Mucosa of descending colon (tissue), 3 donors: ENCODE results near the gene SPATA25. TPM values are rescaled to one million over a fixed set of nuclear protein-coding genes. Genes with fewer than 3 reads are reported as not detected.
"Not testable (repeated sequence)": the region's sequence is repeated elsewhere in the genome, so short reads cannot be mapped to it uniquely, and the experiment has no call there.

Experiments
- ATAC-seq: fragments of 200-7000 bp; cut with Tn5 transposase; one replicate; pipeline ENCODE4 v1.9.1; 2020; ENCODE audit warnings: mild to moderate bottlenecking, moderate library complexity
- DNase-seq, 3 donors: peaks; one replicate each; pipeline ENCODE4 v3.0.0-alpha.2; 2020
- H3K36me3 ChIP-seq: fragments of 200-600 bp; one replicate; pipeline ENCODE4 v1.8.0; 2021; ENCODE audit warnings: low read depth, mild to moderate bottlenecking
- H3K4me1 ChIP-seq: fragments of 200-600 bp; one replicate; pipeline ENCODE4 v1.8.0; 2021; ENCODE audit warnings: low read depth, mild to moderate bottlenecking
- H3K4me3 ChIP-seq: fragments of 200-600 bp; one replicate; pipeline ENCODE4 v1.8.0; 2021; ENCODE audit warnings: mild to moderate bottlenecking
- H3K9me3 ChIP-seq: fragments of 200-600 bp; one replicate; pipeline ENCODE4 v1.8.0; 2021; ENCODE audit warnings: mild to moderate bottlenecking
- intact Hi-C, 2 donors: fragments of 100-400 bp; cut with DNase I in 1 of 2; cut with micrococcal nuclease in 1 of 2; formaldehyde crosslinking; loops; one replicate each; pipeline versions ENCODE4 v1.11.0 to v1.11.1; 2022; cut with DNase I, micrococcal nuclease
- total RNA-seq, 3 donors: library from RNA; stranded (reverse); fragmentation: NEBNext Ultra II Directional in 2 of 3; extraction: Animal tissue kit (Norgen Biotek cat#: 25700) in 2 of 3; gene quantifications; one replicate each; pipeline versions ENCODE4 v1.2.1 to v1.2.4, GENCODE V29; 2021 to 2023
- TF ChIP-seq, protein P1 (sequence below): fragments of 200-600 bp; IDR thresholded peaks from one replicate; pipeline ENCODE4 v1.8.0; 2022; ENCODE audit warnings: antibody characterized with exemption, mild to moderate bottlenecking
- donor health status: DM: no; HTN: no; CAD: no; lungs with moderate emphysema.
- donor health status: DM: no; HTN: no; CAD: no.
- donor health status: DM: no; HTN: yes; CAD: no.

The SPATA25 gene
- total RNA-seq, 3 donors from 2014 or later = 3.9 to 6.0 (median 4.1) TPM

DNA sequence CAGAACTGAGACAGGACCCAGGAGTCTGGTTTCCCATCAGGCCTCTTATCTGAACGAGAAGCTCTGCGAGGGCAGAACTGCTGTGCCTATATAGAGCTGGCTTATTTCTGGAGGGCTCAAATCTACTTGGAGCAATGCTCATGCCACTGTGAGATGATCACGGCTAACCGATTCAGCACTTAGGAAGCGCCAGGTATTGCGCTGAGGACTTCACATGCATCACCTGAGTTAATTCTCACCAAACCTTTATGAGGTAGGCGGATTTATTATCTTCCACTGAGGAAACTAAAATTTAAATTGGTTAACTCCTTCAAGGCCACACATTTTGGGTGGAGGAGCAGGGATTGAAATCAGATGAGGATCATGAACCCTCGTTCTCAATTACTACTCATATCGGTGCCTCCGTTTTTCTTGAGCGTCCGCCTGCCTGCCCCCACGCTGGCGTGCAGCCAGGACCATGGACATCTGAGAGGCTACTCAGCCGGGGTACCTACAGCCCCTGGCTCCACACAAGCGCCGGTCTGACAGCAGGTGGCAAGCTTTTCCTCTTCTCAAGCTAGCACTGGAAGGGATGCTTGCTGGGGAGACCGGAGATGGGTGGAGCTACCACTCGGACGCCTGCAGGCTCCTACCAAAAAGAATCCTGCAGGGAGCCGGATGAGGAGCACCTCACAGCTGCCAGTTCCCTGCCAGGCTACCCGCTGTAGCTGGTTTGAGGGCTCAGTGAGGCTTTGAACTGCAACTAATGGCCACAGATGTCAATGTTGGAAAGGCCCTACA is 46.0 kb upstream of the SPATA25 start:
- Histone ChIP-seq H3K36me3 (peaks cover 8% of the 10 kb centered on the region), H3K4me1 (peaks cover 6% of the 10 kb centered on the region), H3K4me3 (peak overlapping the region; percentile 85), H3K9me3 (no peaks in the 10 kb centered on the region)
- intact Hi-C loops = loop anchor here in 1 of 2 donors (10.0 kb wide), 1 partner anchor 109 kb away; the partner anchor contains the start of gene TNNC2
- DNase-seq (peak; percentile 71 to 86 (median 77)), ATAC-seq (peak; percentile 44)
- TF ChIP-seq, protein P1, sequence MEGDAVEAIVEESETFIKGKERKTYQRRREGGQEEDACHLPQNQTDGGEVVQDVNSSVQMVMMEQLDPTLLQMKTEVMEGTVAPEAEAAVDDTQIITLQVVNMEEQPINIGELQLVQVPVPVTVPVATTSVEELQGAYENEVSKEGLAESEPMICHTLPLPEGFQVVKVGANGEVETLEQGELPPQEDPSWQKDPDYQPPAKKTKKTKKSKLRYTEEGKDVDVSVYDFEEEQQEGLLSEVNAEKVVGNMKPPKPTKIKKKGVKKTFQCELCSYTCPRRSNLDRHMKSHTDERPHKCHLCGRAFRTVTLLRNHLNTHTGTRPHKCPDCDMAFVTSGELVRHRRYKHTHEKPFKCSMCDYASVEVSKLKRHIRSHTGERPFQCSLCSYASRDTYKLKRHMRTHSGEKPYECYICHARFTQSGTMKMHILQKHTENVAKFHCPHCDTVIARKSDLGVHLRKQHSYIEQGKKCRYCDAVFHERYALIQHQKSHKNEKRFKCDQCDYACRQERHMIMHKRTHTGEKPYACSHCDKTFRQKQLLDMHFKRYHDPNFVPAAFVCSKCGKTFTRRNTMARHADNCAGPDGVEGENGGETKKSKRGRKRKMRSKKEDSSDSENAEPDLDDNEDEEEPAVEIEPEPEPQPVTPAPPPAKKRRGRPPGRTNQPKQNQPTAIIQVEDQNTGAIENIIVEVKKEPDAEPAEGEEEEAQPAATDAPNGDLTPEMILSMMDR = no peak

DNA sequence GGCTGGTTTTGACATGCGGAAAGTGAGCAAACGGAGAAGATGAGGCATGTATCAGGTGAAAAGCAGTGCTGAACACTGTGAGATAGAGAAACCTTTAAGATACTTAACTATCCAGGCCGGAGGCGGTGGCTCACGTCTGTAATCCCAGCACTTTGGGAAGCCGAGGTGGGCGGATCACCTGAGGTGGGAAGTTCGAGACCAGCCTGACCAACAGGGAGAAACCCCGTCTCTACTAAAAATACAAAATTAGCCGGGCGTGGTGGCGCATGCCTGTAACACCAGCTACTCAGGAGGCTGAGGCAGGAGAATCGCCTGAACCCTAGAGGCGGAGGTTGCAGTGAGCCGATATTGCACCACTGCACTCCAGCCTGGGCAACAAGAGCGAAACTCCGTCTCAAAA is 44.3 kb upstream of the SPATA25 start:
- H3K36me3 ChIP-seq, H3K4me1 ChIP-seq, H3K9me3 ChIP-seq, H3K4me3 ChIP-seq, ATAC-seq: not testable (repeated sequence)
- DNase-seq = peak in 1 of 3 donors; percentile 42
- intact Hi-C loops = loop anchor here in 1 of 2 donors (10.0 kb wide), 1 partner anchor 107 kb away; the partner anchor contains the start of gene TNNC2

DNA sequence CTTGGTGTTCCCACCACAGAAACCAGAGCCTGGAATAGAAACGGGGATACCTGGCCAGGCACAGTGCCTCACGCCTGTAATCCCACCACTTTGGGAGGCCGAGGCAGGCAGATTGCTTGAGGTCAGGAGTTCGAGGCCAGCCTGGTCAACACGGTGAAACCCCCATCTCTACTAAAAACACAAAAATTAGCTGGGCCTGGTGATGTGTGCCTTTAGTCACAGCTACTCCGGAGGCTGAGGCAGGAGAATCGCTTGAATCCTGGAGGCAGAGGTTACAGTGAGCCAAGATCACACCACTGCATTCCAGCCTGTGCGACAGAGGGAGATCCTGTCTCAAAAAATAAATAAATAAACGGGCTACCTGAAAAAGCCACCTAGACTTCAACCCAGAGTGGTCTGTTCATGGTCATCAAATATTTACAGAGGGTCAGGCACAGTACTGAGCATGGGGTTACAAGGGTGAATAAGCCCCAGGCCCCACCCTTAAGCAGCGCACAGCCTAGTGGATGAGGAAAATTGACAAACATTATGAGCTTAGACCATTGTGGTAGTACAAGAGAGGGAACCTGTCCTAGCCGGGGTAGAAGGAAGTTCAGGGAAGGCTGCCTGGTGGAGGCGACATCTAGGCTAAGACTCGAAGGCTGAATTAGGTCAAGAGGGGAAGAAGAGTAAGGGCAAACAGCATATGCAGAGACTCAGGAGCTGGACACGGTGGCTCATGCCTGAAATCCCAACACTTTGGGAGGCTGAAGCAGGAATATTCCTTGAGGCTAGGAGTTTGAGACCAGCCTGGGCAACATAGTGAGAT is 39.9 kb upstream of the SPATA25 start:
- no peaks in the 10 kb centered on the region for H3K9me3 ChIP-seq
- no peaks in the 10 kb centered on the region for H3K4me1 ChIP-seq
- no peaks in the 10 kb centered on the region for H3K36me3 ChIP-seq
- peak; percentile 31 for ATAC-seq
- no peak overlapping the region for H3K4me3 ChIP-seq
- TF ChIP-seq, protein P1 = no peak
- intact Hi-C loops = no loop called here
- DNase-seq = no peak

DNA sequence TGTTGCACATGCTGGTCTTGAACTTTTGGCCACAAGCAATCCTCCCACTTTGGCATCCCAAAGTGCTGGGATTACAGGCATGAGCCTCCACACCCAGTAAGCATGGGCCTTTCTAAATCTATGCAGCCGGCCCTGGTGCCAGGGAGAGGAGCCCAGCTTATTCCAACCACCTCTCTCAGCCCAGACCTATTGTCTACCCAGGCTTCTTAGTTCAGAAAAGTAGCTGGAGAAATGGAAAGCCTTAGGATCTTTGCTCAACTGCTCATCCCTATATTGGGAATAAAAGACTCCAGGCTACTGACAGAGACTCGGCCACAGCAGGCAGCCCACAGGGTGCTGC is 39.3 kb upstream of the SPATA25 start:
- Histone ChIP-seq H3K36me3 (no peaks in the 10 kb centered on the region), H3K4me3 (no peak overlapping the region), H3K4me1 (no peaks in the 10 kb centered on the region), H3K9me3 (no peaks in the 10 kb centered on the region)
- no peak for DNase-seq
- ATAC-seq = no peak
- intact Hi-C loops = no loop called here
- TF ChIP-seq, protein P1 = no peak

DNA sequence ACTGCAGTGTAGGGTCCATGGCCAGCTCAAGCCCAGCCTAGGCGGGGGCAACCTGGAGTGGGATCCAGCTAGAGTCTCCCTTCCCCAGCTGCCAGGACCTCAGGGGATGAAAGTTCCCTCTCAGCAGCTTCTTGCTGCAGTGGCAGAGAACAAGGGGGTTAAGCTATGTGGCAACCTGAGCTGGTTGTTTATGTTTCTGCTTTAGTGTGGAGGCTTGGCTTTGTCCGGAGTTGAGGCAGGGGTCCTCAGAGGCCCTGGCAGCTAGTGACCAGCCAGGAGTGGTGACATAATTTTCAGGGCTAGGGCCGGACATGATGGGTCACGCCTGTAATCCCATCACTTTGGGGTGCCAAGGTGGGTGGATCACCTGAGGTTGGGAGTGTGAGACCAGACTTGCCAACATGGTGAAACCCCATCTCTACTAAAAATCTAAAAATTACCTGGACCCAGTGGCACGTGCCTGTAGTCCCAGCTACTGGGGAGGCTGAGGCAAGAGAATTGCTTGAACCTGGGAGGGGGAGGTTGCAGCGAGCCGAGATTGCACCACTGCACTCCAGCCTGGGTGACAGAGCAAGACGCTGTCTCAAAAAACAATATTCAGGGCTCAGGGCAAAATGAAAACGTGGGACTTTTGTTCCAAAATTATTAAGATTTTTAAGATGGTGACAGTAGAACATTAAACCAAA is 38.5 kb upstream of the SPATA25 start:
- no peaks in the 10 kb centered on the region for H3K9me3 ChIP-seq
- no peak overlapping the region for H3K4me3 ChIP-seq
- intact Hi-C loops = no loop called here
- TF ChIP-seq, protein P1 = no peak
- no peak for ATAC-seq
- H3K36me3 ChIP-seq = no peaks in the 10 kb centered on the region
- H3K4me1 ChIP-seq = no peaks in the 10 kb centered on the region
- DNase-seq = peak in 1 of 3 donors; percentile 36
